ENCODE results near the gene TMEM44.

Gene TMEM44

GRCh38 chr3:194586836-194587235 lies 46.4 kb downstream of the TMEM44 start:
- Histone ChIP-seq H3K9me3 (ENCODE audit: insufficient read depth, low read depth, low read length) (peaks cover 3% of the 10 kb centered on the region), H2BK120ac (ENCODE audit: insufficient read depth, low read length, poor library complexity) (no peak overlapping the region), H2BK5ac (ENCODE audit: low read depth, low read length, poor library complexity) (no peak overlapping the region), H3K14ac (ENCODE audit: low read length) (no peak overlapping the region), H3K4me1 (ENCODE audit: control insufficient read depth in 1 of 2, insufficient read depth in 2 of 2, low read length in 2 of 2) (peaks cover 0 to 2% of the 10 kb centered on the region in 2 experiments), H2AFZ (ENCODE audit: insufficient read depth, low read length, poor library complexity) (no peak overlapping the region), H2BK12ac (ENCODE audit: low read length) (no peak overlapping the region), H4K8ac (ENCODE audit: low read depth, low read length) (no peak overlapping the region), H4K12ac (ENCODE audit: low read depth, low read length) (no peak overlapping the region), H3K27ac (ENCODE audit: low read depth, low read length) (no peak overlapping the region), H3K79me1 (ENCODE audit: low read length) (peaks cover 7% of the 10 kb centered on the region), H3K79me2 (ENCODE audit: control insufficient read depth, insufficient read depth, low read length, poor library complexity) (peaks cover 3% of the 10 kb centered on the region), H2AK5ac (ENCODE audit: low read length) (no peak overlapping the region), H3K27me3 (ENCODE audit: insufficient read depth, low read length) (no peaks in the 10 kb centered on the region), H3K4me2 (ENCODE audit: low read length) (no peak overlapping the region), H3K9ac (ENCODE audit: low read length) (no peak overlapping the region), H3K23ac (ENCODE audit: low read length) (no peak overlapping the region), H3K4me3 (ENCODE audit: low read depth, low read length) (no peak overlapping the region), H3K36me3 (ENCODE audit: control insufficient read depth in 1 of 2, insufficient read depth in 2 of 2, low read length in 2 of 2) (peaks cover 0 to 8% of the 10 kb centered on the region in 2 experiments), H3K18ac (ENCODE audit: low read length) (no peak overlapping the region), H4K91ac (ENCODE audit: low read depth, low read length) (no peak overlapping the region), H3K4ac (ENCODE audit: low read depth, low read length) (no peak overlapping the region)
- DNase-seq = peak in 1 of 2 donors; percentile 33
- no CpG with 5 or more reads among the region's 2 CpGs for WGBS (ENCODE audit: extremely low coverage, insufficient coverage, insufficient read length)

GRCh38 chr3:194585880-194586281 lies 47.3 kb downstream of the TMEM44 start:
- no CpG with 5 or more reads among the region's 5 CpGs for WGBS (ENCODE audit: extremely low coverage, insufficient coverage, insufficient read length)
- H4K8ac ChIP-seq (ENCODE audit: low read depth, low read length) = no peak overlapping the region
- H3K79me2 ChIP-seq (ENCODE audit: control insufficient read depth, insufficient read depth, low read length, poor library complexity) = peaks cover 3% of the 10 kb centered on the region
- H3K79me1 ChIP-seq (ENCODE audit: low read length) = peaks cover 7% of the 10 kb centered on the region
- no peaks in the 10 kb centered on the region for H3K27me3 ChIP-seq (ENCODE audit: insufficient read depth, low read length)
- peaks cover 3% of the 10 kb centered on the region for H3K9me3 ChIP-seq (ENCODE audit: insufficient read depth, low read depth, low read length)
- no peak for DNase-seq
- no peak overlapping the region for H3K14ac ChIP-seq (ENCODE audit: low read length)
- H3K18ac ChIP-seq (ENCODE audit: low read length) = no peak overlapping the region
- H4K12ac ChIP-seq (ENCODE audit: low read depth, low read length) = no peak overlapping the region
- H3K9ac ChIP-seq (ENCODE audit: low read length) = no peak overlapping the region
- H2AFZ ChIP-seq (ENCODE audit: insufficient read depth, low read length, poor library complexity) = no peak overlapping the region
- H3K4me3 ChIP-seq (ENCODE audit: low read depth, low read length) = no peak overlapping the region
- no peak overlapping the region for H3K27ac ChIP-seq (ENCODE audit: low read depth, low read length)
- H3K4me2 ChIP-seq (ENCODE audit: low read length) = no peak overlapping the region
- no peak overlapping the region for H4K91ac ChIP-seq (ENCODE audit: low read depth, low read length)
- peaks cover 0 to 2% of the 10 kb centered on the region in 2 experiments for H3K4me1 ChIP-seq (ENCODE audit: control insufficient read depth in 1 of 2, insufficient read depth in 2 of 2, low read length in 2 of 2)
- H3K4ac ChIP-seq (ENCODE audit: low read depth, low read length) = no peak overlapping the region
- H3K36me3 ChIP-seq (ENCODE audit: control insufficient read depth in 1 of 2, insufficient read depth in 2 of 2, low read length in 2 of 2) = peaks cover 0 to 8% of the 10 kb centered on the region in 2 experiments
- no peak overlapping the region for H2BK5ac ChIP-seq (ENCODE audit: low read depth, low read length, poor library complexity)
- no peak overlapping the region for H2BK12ac ChIP-seq (ENCODE audit: low read length)
- no peak overlapping the region for H3K23ac ChIP-seq (ENCODE audit: low read length)
- no peak overlapping the region for H2BK120ac ChIP-seq (ENCODE audit: insufficient read depth, low read length, poor library complexity)
- no peak overlapping the region for H2AK5ac ChIP-seq (ENCODE audit: low read length)

GRCh38 chr3:194584866-194585265 lies 48.4 kb downstream of the TMEM44 start:
- Histone ChIP-seq H3K18ac (ENCODE audit: low read length) (no peak overlapping the region), H3K4ac (ENCODE audit: low read depth, low read length) (no peak overlapping the region), H4K12ac (ENCODE audit: low read depth, low read length) (no peak overlapping the region), H2BK5ac (ENCODE audit: low read depth, low read length, poor library complexity) (no peak overlapping the region), H2AFZ (ENCODE audit: insufficient read depth, low read length, poor library complexity) (no peak overlapping the region), H4K8ac (ENCODE audit: low read depth, low read length) (no peak overlapping the region), H3K79me1 (ENCODE audit: low read length) (peaks cover 7% of the 10 kb centered on the region), H3K4me2 (ENCODE audit: low read length) (no peak overlapping the region), H3K14ac (ENCODE audit: low read length) (no peak overlapping the region), H3K36me3 (ENCODE audit: control insufficient read depth in 1 of 2, insufficient read depth in 2 of 2, low read length in 2 of 2) (peaks cover 0 to 6% of the 10 kb centered on the region in 2 experiments), H3K9me3 (ENCODE audit: insufficient read depth, low read depth, low read length) (peaks cover 3% of the 10 kb centered on the region), H3K27ac (ENCODE audit: low read depth, low read length) (no peak overlapping the region), H3K23ac (ENCODE audit: low read length) (no peak overlapping the region), H3K4me1 (ENCODE audit: control insufficient read depth in 1 of 2, insufficient read depth in 2 of 2, low read length in 2 of 2) (peaks cover 0 to 2% of the 10 kb centered on the region in 2 experiments), H3K27me3 (ENCODE audit: insufficient read depth, low read length) (no peaks in the 10 kb centered on the region), H2BK120ac (ENCODE audit: insufficient read depth, low read length, poor library complexity) (no peak overlapping the region), H4K91ac (ENCODE audit: low read depth, low read length) (no peak overlapping the region), H3K9ac (ENCODE audit: low read length) (no peak overlapping the region), H3K79me2 (ENCODE audit: control insufficient read depth, insufficient read depth, low read length, poor library complexity) (peaks cover 3% of the 10 kb centered on the region), H2BK12ac (ENCODE audit: low read length) (no peak overlapping the region), H2AK5ac (ENCODE audit: low read length) (no peak overlapping the region), H3K4me3 (ENCODE audit: low read depth, low read length) (no peak overlapping the region)
- WGBS (ENCODE audit: extremely low coverage, insufficient coverage, insufficient read length) = no CpG with 5 or more reads among the region's 1 CpG
- peak in 1 of 2 donors; percentile 30 for DNase-seq

- H3K14ac ChIP-seq (ENCODE audit: low read length) = peak overlapping the region; percentile 100
- peak overlapping the region; percentile 100 for H4K8ac ChIP-seq (ENCODE audit: low read depth, low read length)
- H3K27ac ChIP-seq (ENCODE audit: low read depth, low read length) = no peak overlapping the region
- H3K4ac ChIP-seq (ENCODE audit: low read depth, low read length) = peak overlapping the region; percentile 85
- peaks cover 3% of the 10 kb centered on the region for H3K79me2 ChIP-seq (ENCODE audit: control insufficient read depth, insufficient read depth, low read length, poor library complexity)
- H3K18ac ChIP-seq (ENCODE audit: low read length) = peak overlapping the region; percentile 99
- no CpG with 5 or more reads among the region's 7 CpGs for WGBS (ENCODE audit: extremely low coverage, insufficient coverage, insufficient read length)
- no peak overlapping the region for H3K23ac ChIP-seq (ENCODE audit: low read length)
- peak overlapping the region; percentile 67 for H3K4me2 ChIP-seq (ENCODE audit: low read length)
- no peaks in the 10 kb centered on the region for H3K27me3 ChIP-seq (ENCODE audit: insufficient read depth, low read length)
- peak overlapping the region; percentile 99 for H4K12ac ChIP-seq (ENCODE audit: low read depth, low read length)
- H2BK5ac ChIP-seq (ENCODE audit: low read depth, low read length, poor library complexity) = no peak overlapping the region
- peak overlapping the region; percentile 95 for H4K91ac ChIP-seq (ENCODE audit: low read depth, low read length)
- peak overlapping the region; percentile 99 for H3K4me3 ChIP-seq (ENCODE audit: low read depth, low read length)
- peaks cover 3% of the 10 kb centered on the region for H3K9me3 ChIP-seq (ENCODE audit: insufficient read depth, low read depth, low read length)
- peak in 1 of 2 donors; percentile 34 for DNase-seq
- H2AFZ ChIP-seq (ENCODE audit: insufficient read depth, low read length, poor library complexity) = peak overlapping the region; percentile 92
- peaks cover 7% of the 10 kb centered on the region for H3K79me1 ChIP-seq (ENCODE audit: low read length)
- peak overlapping the region; percentile 92 for H2AK5ac ChIP-seq (ENCODE audit: low read length)
- H2BK12ac ChIP-seq (ENCODE audit: low read length) = no peak overlapping the region
- peak overlapping the region; percentile 86 for H2BK120ac ChIP-seq (ENCODE audit: insufficient read depth, low read length, poor library complexity)
- H3K36me3 ChIP-seq (ENCODE audit: control insufficient read depth in 1 of 2, insufficient read depth in 2 of 2, low read length in 2 of 2) = peaks cover 0 to 6% of the 10 kb centered on the region in 2 experiments
- H3K4me1 ChIP-seq (ENCODE audit: control insufficient read depth in 1 of 2, insufficient read depth in 2 of 2, low read length in 2 of 2) = peaks cover 0 to 2% of the 10 kb centered on the region in 2 experiments
- peak overlapping the region; percentile 100 for H3K9ac ChIP-seq (ENCODE audit: low read length)
Measured at GRCh38 chr3:194584320-194584776, 48.9 kb downstream of the TMEM44 start.

All from trophoblast cell (in vitro differentiated cells and primary cell).